HepG2 (cell line): ENCODE data around the gene MINAR2.

Source experiments
- CEBPB ChIP-seq: IDR thresholded peaks from 2 replicates; pipeline ENCODE4 v1.6.1; 2011; ENCODE audit warnings: low read depth, low read length, improper control_type of control experiment, borderline replicate concordance
- MXD1 ChIP-seq: sonication (generic); formaldehyde crosslinking; IDR thresholded peaks from 2 replicates; pipeline ENCODE4 v1.4.0; 2020; ENCODE audit warnings: mild to moderate bottlenecking, missing genetic modification reagents
- ZNF10 ChIP-seq: sonication (generic); formaldehyde crosslinking; IDR thresholded peaks from 2 replicates; pipeline ENCODE4 v1.4.0; 2020; ENCODE audit warnings: mild to moderate bottlenecking, low read depth, missing genetic modification reagents, borderline replicate concordance
- ZNF224 ChIP-seq: sonication (generic); formaldehyde crosslinking; IDR thresholded peaks from 2 replicates; pipeline ENCODE4 v1.5.0; 2020; ENCODE audit warnings: mild to moderate bottlenecking, missing genetic modification reagents
- ZNF510 ChIP-seq: sonication (generic); formaldehyde crosslinking; IDR thresholded peaks from 2 replicates; pipeline ENCODE4 v1.4.0; 2020; ENCODE audit warnings: low read depth, mild to moderate bottlenecking, missing genetic modification reagents

GRCh38 chr5:129724222-129724621 is 23.7 kb upstream of the MINAR2 start:
- TF ChIP-seq MXD1 (no peak), ZNF10 (CRISPR knock-in tag) (no peak), ZNF510 (CRISPR knock-in tag) (no peak), CEBPB (no peak), ZNF224 (no peak)
